Measurements from ENCODE around the gene PALM.
A peak's percentile ranks its signal among the peaks of the same experiment; 100 is the strongest.
"Not testable (repeated sequence)": the region's sequence is repeated elsewhere in the genome, so short reads cannot be mapped to it uniquely, and the experiment has no call there.

Gene PALM

GRCh38 chr19:709196-709964 is 645 bp downstream of the PALM start:
- DNase-seq (ENCODE audit: low read depth): no peak

- no peak for DNase-seq (ENCODE audit: low read depth)
These were observed 1.3 kb downstream of the PALM start for GRCh38 chr19:709965-710571.

GRCh38 chr19:710767-711166 is 2.0 kb downstream of the PALM start:
- no peak for DNase-seq (ENCODE audit: low read depth)

GRCh38 chr19:711254-711653 is 2.5 kb downstream of the PALM start:
- no peak for DNase-seq (ENCODE audit: low read depth)

GRCh38 chr19:715347-715746 is 6.6 kb downstream of the PALM start:
- no peak for DNase-seq (ENCODE audit: low read depth)

GRCh38 chr19:718251-718951 is 9.7 kb downstream of the PALM start:
- DNase-seq (ENCODE audit: low read depth): no peak

GRCh38 chr19:718991-719512 is 10.3 kb downstream of the PALM start:
- peak; percentile 10 for DNase-seq (ENCODE audit: low read depth)

GRCh38 chr19:719636-720344 is 11.1 kb downstream of the PALM start:
- no peak for DNase-seq (ENCODE audit: low read depth)

GRCh38 chr19:720345-721160 is 11.8 kb downstream of the PALM start:
- no peak for DNase-seq (ENCODE audit: low read depth)

- no peak for DNase-seq (ENCODE audit: low read depth)
These were observed 13.9 kb downstream of the PALM start for GRCh38 chr19:722553-723101.

GRCh38 chr19:723247-723646 is 14.5 kb downstream of the PALM start:
- no peak for DNase-seq (ENCODE audit: low read depth)

GRCh38 chr19:723714-724113 is 15.0 kb downstream of the PALM start:
- DNase-seq (ENCODE audit: low read depth): no peak

- no peak for DNase-seq (ENCODE audit: low read depth)
These were observed 16.8 kb downstream of the PALM start for GRCh38 chr19:725461-726089.

GRCh38 chr19:726993-727956 is 18.5 kb downstream of the PALM start:
- no peak for DNase-seq (ENCODE audit: low read depth)

- DNase-seq (ENCODE audit: low read depth): peak; percentile 30
These were observed 19.3 kb downstream of the PALM start for GRCh38 chr19:728011-728410.

- not testable (repeated sequence) for DNase-seq (ENCODE audit: low read depth)
These were observed 20.8 kb downstream of the PALM start for GRCh38 chr19:729564-729963.

- DNase-seq (ENCODE audit: low read depth): no peak
These were observed 21.4 kb downstream of the PALM start for GRCh38 chr19:729965-730668.

- no peak for DNase-seq (ENCODE audit: low read depth)
These were observed 22.3 kb downstream of the PALM start for GRCh38 chr19:731000-731399.
